SK-N-MC (cell line): ENCODE measurements around the gene PDE6H.

ENCODE experiments used
- EZH2 ChIP-seq: fragments of 200-600 bp; sonication (generic); IDR thresholded peaks from one replicate; pipeline ENCODE4 v1.6.1; 2017; ENCODE audit warnings: antibody characterized with exemption
- FOXP2 ChIP-seq: optimal IDR thresholded peaks from 2 replicates; pipeline ENCODE3; 2011; ENCODE audit warnings: mild to moderate bottlenecking, moderate library complexity; ENCODE audit not compliant: insufficient read depth; ENCODE audit errors: extremely low read length, control extremely low read depth
- POLR2AphosphoS5 ChIP-seq: IDR thresholded peaks from 2 replicates; pipeline ENCODE4 v1.6.1; 2012; ENCODE audit warnings: mild to moderate bottlenecking, low read depth, low read length, borderline replicate concordance

- TF ChIP-seq EZH2 (no peak), POLR2AphosphoS5 (no peak), FOXP2 (no peak)
Measured at GRCh38 chr12:14993117-14993516, 20.3 kb downstream of the PDE6H start.
